Pancreas (tissue), 10 donors: Measurements from ENCODE around the gene LMF1. TPM values are rescaled to one million over a fixed set of nuclear protein-coding genes. Genes with fewer than 3 reads are reported as not detected.
A peak's percentile ranks its signal among the peaks of the same experiment; 100 is the strongest.

Experiments used
- ATAC-seq, 4 donors: fragments of 200-7000 bp; cut with Tn5 transposase; one replicate each; pipeline versions ENCODE4 v1.8.0 to v1.9.1; 2020; ENCODE audit warnings: mild to moderate bottlenecking in 4 of 4, moderate library complexity in 4 of 4
- DNase-seq, 6 donors: peaks; one replicate each; pipeline ENCODE4 v3.0.0-alpha.2; 2020
- FAIRE-seq: peaks from 2 replicates; lab custom pipeline; 2012; peaks lifted over from hg19 to GRCh38; lab: Jason Lieb, UNC
- H3K27ac ChIP-seq, 4 donors: fragments of 200-600 bp; sonication (generic); 1 replicate in 3 of 4; 2 replicates in 1 of 4; pipeline versions ENCODE4 v1.5.0 to v1.8.0; 2020
- H3K27me3 ChIP-seq, 4 donors: fragments of 200-600 bp; one replicate each; pipeline ENCODE4 v1.8.0; 2021
- H3K36me3 ChIP-seq, 3 donors: fragments of 200-600 bp; sonication (generic) in 1 of 3; one replicate each; pipeline versions ENCODE4 v1.5.0 to v1.8.0; 2020 to 2021
- H3K4me1 ChIP-seq, 3 donors: fragments of 200-600 bp; one replicate each; pipeline ENCODE4 v1.8.0; 2021
- H3K4me3 ChIP-seq, 4 donors: fragments of 200-600 bp; sonication (generic) in 2 of 4; one replicate each; pipeline versions ENCODE4 v1.5.0 to v1.8.0; 2020 to 2021
- H3K9me3 ChIP-seq, 4 donors: fragments of 200-600 bp; one replicate each; pipeline ENCODE4 v1.8.0; 2021
- WGBS, 2 donors: extraction: QIAGEN DNeasy Blood & Tissue Kit; methylation state at CpG; one replicate each; pipeline ENCODE4 v1.1.7; 2013; 5-methylcytosine and 5-hydroxymethylcytosine counted together
- intact Hi-C, 3 donors: fragments of 100-400 bp; cut with DNase I; formaldehyde crosslinking; loops; one replicate each; pipeline versions ENCODE4 v1.11.1 to v1.14.2; 2022
- polyA plus RNA-seq, 2 donors: library from polyadenylated mRNA; stranded (reverse); fragments of 200-250 nt; gene quantifications; one replicate each; pipeline ENCODE4 v1.2.3, GENCODE V29; 2013
- total RNA-seq, 6 donors: library from RNA; stranded (reverse); fragmentation: NEBNext Ultra II Directional in 4 of 6; extraction: Animal tissue kit (Norgen Biotek cat#: 25700) in 4 of 6; gene quantifications; one replicate each; pipeline versions ENCODE4 v1.2.1 to v1.2.4, GENCODE V29; 2021 to 2023
- TF ChIP-seq, protein P1 (sequence below), 4 donors: fragments of 200-600 bp; sonication (generic) in 3 of 4; IDR thresholded peaks; one replicate each; pipeline versions ENCODE4 v1.5.0 to v1.8.0; 2021; ENCODE audit warnings: antibody characterized with exemption in 4 of 4
- donor health status: healthy with polysubstance abuse.
- donor health status: DM: no; HTN: no; CAD: no; lungs with moderate emphysema.
- donor health status: DM: no; HTN: no; CAD: no.
- donor health status: control.
- donor health status: control.
- donor health status: Bipolar disorder and iron deficiency.
- donor health status: DM: yes; HTN: yes; CAD: no.
- donor health status: DM: no; HTN: no; CAD: no.
- donor health status: DM: no; HTN: no; CAD: no.
- donor health status: DM: yes; HTN: yes; CAD: no.

LMF1 gene
- total and polyA plus RNA-seq, 8 donors: 9.3 to 64.6 (median 15.7) TPM

DNA sequence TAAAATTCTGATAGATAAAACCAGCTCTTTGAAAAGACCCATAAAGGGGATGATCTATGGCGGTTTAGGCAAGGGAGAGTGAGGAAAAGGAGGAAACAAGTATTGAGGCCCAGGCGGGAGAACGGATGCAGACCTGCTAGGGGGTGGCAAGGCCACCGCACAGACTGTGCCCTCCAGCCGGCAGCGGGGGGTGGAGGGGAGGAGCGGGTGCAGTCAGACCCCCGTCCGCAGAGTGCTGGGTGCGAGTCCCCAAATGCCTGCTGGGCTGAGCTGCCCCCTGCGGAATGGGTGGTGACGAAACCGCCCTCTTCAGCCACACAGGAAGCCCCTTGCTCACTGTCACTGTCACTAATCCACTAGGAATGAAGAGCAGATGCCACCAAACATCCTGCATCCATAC, 46.0 kb downstream of the LMF1 start:
- DNase-seq (peak in 2 of 6 donors; percentile 11 to 30), ATAC-seq (no peak), FAIRE-seq (no peak)
- H3K9me3 ChIP-seq: no peaks in the 10 kb centered on the region
- H3K4me1 ChIP-seq: no peaks in the 10 kb centered on the region
- WGBS, 2 donors: 97% methylated on average over 13 of the region's 13 CpGs
- H3K4me3 ChIP-seq: no peak overlapping the region
- no peaks in the 10 kb centered on the region for H3K27me3 ChIP-seq
- H3K27ac ChIP-seq: no peak overlapping the region
- TF ChIP-seq, protein P1, sequence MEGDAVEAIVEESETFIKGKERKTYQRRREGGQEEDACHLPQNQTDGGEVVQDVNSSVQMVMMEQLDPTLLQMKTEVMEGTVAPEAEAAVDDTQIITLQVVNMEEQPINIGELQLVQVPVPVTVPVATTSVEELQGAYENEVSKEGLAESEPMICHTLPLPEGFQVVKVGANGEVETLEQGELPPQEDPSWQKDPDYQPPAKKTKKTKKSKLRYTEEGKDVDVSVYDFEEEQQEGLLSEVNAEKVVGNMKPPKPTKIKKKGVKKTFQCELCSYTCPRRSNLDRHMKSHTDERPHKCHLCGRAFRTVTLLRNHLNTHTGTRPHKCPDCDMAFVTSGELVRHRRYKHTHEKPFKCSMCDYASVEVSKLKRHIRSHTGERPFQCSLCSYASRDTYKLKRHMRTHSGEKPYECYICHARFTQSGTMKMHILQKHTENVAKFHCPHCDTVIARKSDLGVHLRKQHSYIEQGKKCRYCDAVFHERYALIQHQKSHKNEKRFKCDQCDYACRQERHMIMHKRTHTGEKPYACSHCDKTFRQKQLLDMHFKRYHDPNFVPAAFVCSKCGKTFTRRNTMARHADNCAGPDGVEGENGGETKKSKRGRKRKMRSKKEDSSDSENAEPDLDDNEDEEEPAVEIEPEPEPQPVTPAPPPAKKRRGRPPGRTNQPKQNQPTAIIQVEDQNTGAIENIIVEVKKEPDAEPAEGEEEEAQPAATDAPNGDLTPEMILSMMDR (IDR thresholded peaks at IDR 0.05): no peak
- intact Hi-C loops: no loop called here
- H3K36me3 ChIP-seq: no peaks in the 10 kb centered on the region

DNA sequence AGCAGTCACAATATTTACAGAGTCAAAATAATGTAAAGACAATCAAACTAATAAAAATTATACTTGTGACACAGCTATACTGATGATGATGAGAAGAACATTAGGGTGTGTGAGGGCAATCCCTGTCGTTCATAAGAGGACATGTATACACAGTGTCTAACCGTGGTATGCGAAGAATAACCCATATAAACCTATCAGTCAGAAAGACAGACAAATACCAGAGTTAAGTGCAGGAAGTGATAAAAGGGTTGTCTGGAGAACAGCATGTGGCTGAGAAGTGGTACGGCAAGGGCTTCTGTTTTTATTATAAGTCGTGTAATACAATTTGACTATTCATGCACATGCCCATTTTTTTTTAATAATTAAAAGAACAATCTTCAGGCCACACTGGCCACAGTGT, 46.7 kb downstream of the LMF1 start:
- 66 to 72% methylated on average over 5 of the region's 5 CpGs for WGBS, 2 donors
- ATAC-seq: peak in 1 of 4 donors; percentile 19
- H3K36me3 ChIP-seq: no peaks in the 10 kb centered on the region
- H3K4me3 ChIP-seq: no peak overlapping the region
- H3K4me1 ChIP-seq: no peaks in the 10 kb centered on the region
- no peaks in the 10 kb centered on the region for H3K9me3 ChIP-seq
- DNase-seq: no peak
- no peaks in the 10 kb centered on the region for H3K27me3 ChIP-seq
- TF ChIP-seq, protein P1 (IDR thresholded peaks at IDR 0.05): no peak
- H3K27ac ChIP-seq: no peak overlapping the region
- no peak for FAIRE-seq
- intact Hi-C loops: no loop called here

DNA sequence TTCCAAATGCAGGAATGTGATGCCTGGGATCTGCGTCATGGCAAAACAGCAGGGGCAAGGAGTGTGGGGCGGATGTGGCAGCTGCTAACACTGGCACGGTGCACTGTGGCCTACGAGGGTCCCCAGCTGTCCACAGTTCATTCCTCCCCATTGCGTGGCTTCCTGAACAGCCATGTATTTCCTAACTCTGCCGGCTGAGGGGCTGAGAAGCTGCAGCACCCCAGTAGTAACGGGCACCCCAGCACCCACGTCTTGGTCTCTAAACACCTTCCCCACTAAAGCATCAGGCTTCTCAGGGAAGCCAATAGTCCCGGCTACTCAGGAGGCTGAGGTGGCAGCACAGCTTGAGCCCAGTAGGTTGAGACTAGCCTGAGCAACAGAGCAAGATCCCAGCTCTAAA, 47.6 kb downstream of the LMF1 start:
- Histone ChIP-seq H3K36me3 (no peaks in the 10 kb centered on the region), H3K4me3 (no peak overlapping the region), H3K27me3 (no peaks in the 10 kb centered on the region), H3K27ac (no peak overlapping the region), H3K4me1 (no peaks in the 10 kb centered on the region), H3K9me3 (no peaks in the 10 kb centered on the region)
- DNase-seq: peak in 2 of 6 donors; percentile 4 to 13
- TF ChIP-seq, protein P1 (IDR thresholded peaks at IDR 0.05): no peak
- ATAC-seq: no peak
- FAIRE-seq: no peak
- intact Hi-C loops: no loop called here
- WGBS, 2 donors: 97 to 98% methylated on average over 9 of the region's 9 CpGs

DNA sequence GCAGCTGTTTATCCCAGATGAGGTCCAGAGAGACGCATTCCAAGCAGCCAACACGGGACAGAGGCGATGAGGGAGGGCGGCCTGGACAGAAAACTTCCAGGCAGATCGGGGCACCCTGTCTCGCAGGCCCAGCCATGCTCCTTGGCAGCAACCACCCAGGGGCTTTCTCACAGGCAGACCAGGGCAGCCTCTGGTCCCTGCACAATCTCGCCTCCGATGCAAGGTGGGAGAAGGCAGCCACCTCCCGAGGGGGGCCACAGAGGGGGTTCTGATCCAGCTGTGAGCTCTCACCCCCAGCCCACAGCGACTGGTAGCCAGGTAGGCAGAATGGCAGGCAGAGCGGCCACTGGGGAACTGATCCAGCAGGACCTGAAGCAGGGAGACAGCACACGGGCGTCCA, 48.7 kb downstream of the LMF1 start:
- H3K4me3 ChIP-seq: no peak overlapping the region
- ATAC-seq (no peak), FAIRE-seq (no peak), DNase-seq (peak in 1 of 6 donors; percentile 41)
- H3K4me1 ChIP-seq: no peaks in the 10 kb centered on the region
- TF ChIP-seq, protein P1 (IDR thresholded peaks at IDR 0.05): no peak
- 92 to 96% methylated on average over 13 of the region's 13 CpGs for WGBS, 2 donors
- intact Hi-C loops: no loop called here
- H3K36me3 ChIP-seq: no peaks in the 10 kb centered on the region
- H3K27me3 ChIP-seq: no peaks in the 10 kb centered on the region
- H3K27ac ChIP-seq: no peak overlapping the region
- no peaks in the 10 kb centered on the region for H3K9me3 ChIP-seq

DNA sequence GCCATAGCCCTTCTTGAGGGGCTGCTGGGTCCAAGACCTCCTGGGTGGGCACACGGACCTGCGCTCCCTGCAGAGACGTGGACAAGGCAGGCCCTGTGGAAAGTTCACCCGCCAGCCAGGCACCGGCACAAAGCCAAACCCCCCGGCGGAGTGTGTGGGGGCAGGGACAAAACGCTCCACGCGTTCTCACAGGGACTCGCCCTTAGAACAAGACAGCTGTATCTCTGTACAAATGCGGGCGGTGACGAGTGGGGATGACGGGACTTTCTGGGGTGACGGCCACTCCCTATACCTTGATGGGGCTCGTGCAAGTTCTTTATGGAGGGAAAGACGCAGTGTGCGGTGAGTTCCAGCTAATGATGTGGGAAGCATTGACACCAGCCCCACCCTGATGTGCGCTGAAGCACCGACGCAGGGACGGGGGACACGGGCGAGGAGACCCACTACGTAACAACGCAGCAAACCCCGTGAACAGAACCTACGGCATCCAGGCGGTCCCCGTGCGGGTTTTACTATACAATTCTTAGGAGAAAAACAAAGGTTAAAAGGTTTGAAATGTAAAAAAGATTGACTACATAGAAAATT, 49.4 kb downstream of the LMF1 start:
- FAIRE-seq (no peak), DNase-seq (peak in 1 of 6 donors; percentile 49)
- H3K4me1 ChIP-seq: no peaks in the 10 kb centered on the region

More for the DNA sequence above, 49.4 kb downstream of the LMF1 start:
- TF ChIP-seq, protein P1 (IDR thresholded peaks at IDR 0.05): no peak
- WGBS, 2 donors: 95 to 96% methylated on average over 32 of the region's 32 CpGs
- intact Hi-C loops: no loop called here
- H3K27me3 ChIP-seq: no peaks in the 10 kb centered on the region
- no peak overlapping the region for H3K4me3 ChIP-seq
- H3K27ac ChIP-seq: peak overlapping the region in 1 of 4 donors; percentile 22
- no peaks in the 10 kb centered on the region for H3K36me3 ChIP-seq
- no peak for ATAC-seq
- H3K9me3 ChIP-seq: no peaks in the 10 kb centered on the region
